GM12878 (cell line): Measurements from ENCODE around the gene CSNK1A1. TPM values are rescaled to one million over a fixed set of nuclear protein-coding genes. Genes with fewer than 3 reads are reported as not detected.
"Not testable (repeated sequence)": the region's sequence is repeated elsewhere in the genome, so short reads cannot be mapped to it uniquely, and the experiment has no call there.

Source experiments
- ATAC-seq: fragments of 200-7000 bp; cut with Tn5 transposase; 3 replicates; pipeline ENCODE4 v1.9.1; 2020; ENCODE audit warnings: mild to moderate bottlenecking, moderate library complexity
- BruUV-seq: library from RNA; stranded (reverse); fragments of 400-500 nt; replicated peaks from 2 replicates; lab custom pipeline; 2021; lab: Mats Ljungman, UMichigan
- CTCF ChIA-PET: fragments of 300-600 bp; sonication (Branson Sonifier 250); formaldehyde crosslinking; extraction: SDS; loops from one replicate; lab custom pipeline; 2021; ENCODE audit warnings: inconsistent platforms; lab: Yijun Ruan, JAX
- POLR2A ChIA-PET: fragments of 350-600 bp; formaldehyde crosslinking; extraction: SDS; loops from one replicate; lab custom pipeline; 2021; ENCODE audit warnings: inconsistent platforms; lab: Charles Lee
- RAD21 ChIA-PET: fragments of 300-600 bp; sonication (Branson Sonifier 250); formaldehyde crosslinking; loops from one replicate; lab custom pipeline; 2023; ENCODE audit warnings: antibody characterized with exemption; ENCODE audit not compliant: unreplicated experiment; lab: Charles Lee
- SMC1A ChIA-PET: fragments of 300-600 bp; sonication (Branson Sonifier 250); formaldehyde crosslinking; loops from one replicate; lab custom pipeline; 2023; ENCODE audit not compliant: unreplicated experiment, uncharacterized antibody; lab: Charles Lee
- DNase-seq: peaks from one replicate; pipeline ENCODE4 v3.0.0-alpha.2; 2011; ENCODE audit warnings: low read depth, low spot score
- FAIRE-seq: peaks from 3 replicates; lab custom pipeline; 2011; peaks lifted over from hg19 to GRCh38; lab: Jason Lieb, UNC
- H2AFZ ChIP-seq: 2 replicates; pipeline ENCODE4 v1.6.0; 2011; ENCODE audit warnings: low read depth, low read length, control low read depth; ENCODE audit not compliant: control insufficient read depth
- H3K27ac ChIP-seq: 2 replicates; pipeline ENCODE4 v1.5.1; 2011; ENCODE audit warnings: control low read depth; ENCODE audit not compliant: control insufficient read depth, insufficient read depth
- H3K27me3 ChIP-seq, 2 experiments: replicated peaks in 1 of 2; 2 replicates each; pipeline versions ENCODE4 v1.6.0 to v1.6.1; 2011; ENCODE audit warnings: low read length in 1 of 2; ENCODE audit not compliant: control insufficient read depth in 2 of 2, insufficient read depth in 2 of 2
- H3K36me3 ChIP-seq, 2 experiments: 2 replicates each; pipeline ENCODE4 v1.5.1; 2011; ENCODE audit warnings: low read length in 1 of 2; ENCODE audit not compliant: control insufficient read depth in 2 of 2, insufficient read depth in 2 of 2
- H3K4me1 ChIP-seq: 2 replicates; pipeline ENCODE4 v1.6.1; 2011; ENCODE audit warnings: mild to moderate bottlenecking, low read length, moderate library complexity, mixed read lengths; ENCODE audit not compliant: control insufficient read depth, insufficient read depth
- H3K4me2 ChIP-seq: 2 replicates; pipeline ENCODE4 v1.6.0; 2011; ENCODE audit warnings: control low read depth; ENCODE audit not compliant: control insufficient read depth, insufficient read depth
- H3K4me3 ChIP-seq: fragments of 200-600 bp; sonication (generic); 2 replicates; pipeline ENCODE4 v1.5.1; 2016
- H3K79me2 ChIP-seq: 2 replicates; pipeline ENCODE4 v1.6.0; 2011; ENCODE audit warnings: low read length; ENCODE audit not compliant: control insufficient read depth, insufficient read depth
- H3K9ac ChIP-seq: 2 replicates; pipeline ENCODE4 v1.8.0; 2011; ENCODE audit warnings: low read length, control low read depth, mixed read lengths; ENCODE audit not compliant: control insufficient read depth, insufficient read depth
- H3K9me3 ChIP-seq: replicated peaks from 3 replicates; pipeline ENCODE4 v1.5.1; 2011; ENCODE audit warnings: mild to moderate bottlenecking, low read length; ENCODE audit not compliant: control insufficient read depth, insufficient read depth
- H4K20me1 ChIP-seq: 2 replicates; pipeline ENCODE4 v1.6.0; 2011; ENCODE audit not compliant: control insufficient read depth, insufficient read depth
- ASH2L ChIP-seq: fragments of 300-600, 200-600 bp; sonication (generic); IDR thresholded peaks from 2 replicates; pipeline ENCODE4 v1.6.1; 2017; ENCODE audit warnings: low read depth, mild to moderate bottlenecking, borderline replicate concordance
- CBFB ChIP-seq: IDR thresholded peaks from 2 replicates; pipeline ENCODE4 v1.6.1; 2016; ENCODE audit warnings: antibody characterized with exemption, low read depth
- JUNB ChIP-seq: IDR thresholded peaks from 2 replicates; pipeline ENCODE4 v1.6.1; 2016; ENCODE audit warnings: antibody characterized with exemption, mild to moderate bottlenecking
- KDM1A ChIP-seq: fragments of 200-600 bp; sonication (generic); IDR thresholded peaks from 2 replicates; pipeline ENCODE4 v1.6.1; 2016; ENCODE audit warnings: borderline replicate concordance
- MYC ChIP-seq: IDR thresholded peaks from 2 replicates; pipeline ENCODE4 v1.6.1; 2011; ENCODE audit warnings: mild to moderate bottlenecking, low read length, moderate library complexity, inconsistent platforms; ENCODE audit not compliant: insufficient read depth, insufficient replicate concordance, insufficient read length, severe bottlenecking
- PAX8 ChIP-seq: fragments of 450-650 bp; IDR thresholded peaks from 2 replicates; pipeline ENCODE4 v1.6.1; 2017; ENCODE audit warnings: mild to moderate bottlenecking, moderate library complexity
- POU2F2 ChIP-seq: IDR thresholded peaks from 3 replicates; pipeline ENCODE4 v1.6.1; 2011; ENCODE audit warnings: low read depth, mild to moderate bottlenecking, low read length, borderline replicate concordance
- SP1 ChIP-seq: IDR thresholded peaks from one replicate; pipeline ENCODE4 v1.6.1; 2011; ENCODE audit warnings: low read depth, low read length
- SUZ12 ChIP-seq: fragments of 200-600 bp; sonication (generic); IDR thresholded peaks from one replicate; pipeline ENCODE4 v1.6.1; 2018; ENCODE audit warnings: antibody characterized with exemption, mild to moderate bottlenecking; ENCODE audit not compliant: unreplicated experiment
- WGBS: methylation state at CpG from one replicate; pipeline ENCODE4 v1.1.6; 2016; ENCODE audit warnings: low lambda C conversion rate; ENCODE audit not compliant: insufficient replicate concordance, insufficient coverage; ENCODE audit errors: missing lambda C conversion rate; 5-methylcytosine and 5-hydroxymethylcytosine counted together
- in situ Hi-C: fragments of 300-500 bp; cut with MboI; formaldehyde crosslinking; loops from 9 replicates; pipeline ENCODE4 v1.14.3; 2018; ENCODE audit warnings: mixed read lengths
- intact Hi-C: fragments of 100-400 bp; cut with micrococcal nuclease; formaldehyde crosslinking; loops from one replicate; pipeline ENCODE4 v1.14.2; 2022; ENCODE audit not compliant: unreplicated experiment
- polyA plus RNA-seq, 11 experiments: library from polyadenylated mRNA; depleted of rRNA in 4 of 11; unstranded in 6 of 11; stranded (reverse) in 5 of 11; fragments of >200 nt; fragmentation: Nextera tagmentation in 4 of 11; fragmentation: Illumina TruSeq in 1 of 11; extraction: Ambion mirVana in 4 of 11; extraction: Trizol in 1 of 11; gene quantifications; 1 replicate in 1 of 11; 2 replicates in 10 of 11; pipeline versions ENCODE4 v1.2.1 to v1.2.3, GENCODE V29; 2011 to 2016; ENCODE audit warnings: inconsistent platforms in 2 of 11, missing spikeins in 2 of 11, low read depth in 1 of 11
- total RNA-seq, 4 experiments: library from RNA; depleted of rRNA in 3 of 4; stranded (reverse); fragments of >200 nt in 3 of 4; fragmentation: Illumina TruSeq in 1 of 4; extraction: Trizol in 1 of 4; gene quantifications; 2 replicates each; pipeline versions ENCODE4 v1.2.1 to v1.2.3, GENCODE V29; 2013 to 2021
- TF ChIP-seq, protein P1 (sequence below): fragments of 150-350 bp; IDR thresholded peaks from 2 replicates; pipeline ENCODE4 v1.6.1; 2014; ENCODE audit warnings: mild to moderate bottlenecking, low read depth, low read length
- TF ChIP-seq, protein P2 (sequence below): IDR thresholded peaks from 2 replicates; pipeline ENCODE4 v1.6.1; 2012; ENCODE audit warnings: low read depth, low read length, improper control_type of control experiment
- TF ChIP-seq, protein P3 (sequence below): IDR thresholded peaks from 2 replicates; pipeline ENCODE4 v1.6.1; 2011; ENCODE audit warnings: low read depth, mild to moderate bottlenecking, low read length, moderate library complexity, borderline replicate concordance; ENCODE audit errors: extremely low read depth
- TF ChIP-seq, protein P4 (sequence below): fragments of 450-650 bp; IDR thresholded peaks from 2 replicates; pipeline ENCODE4 v1.6.1; 2016; ENCODE audit warnings: mild to moderate bottlenecking

Gene CSNK1A1
- total and polyA plus RNA-seq, 10 of the 15 experiments (the other 5 are each of a cell fraction or from before 2014, with no cell fraction given), result 53.3 to 155 (median 133) TPM

DNA sequence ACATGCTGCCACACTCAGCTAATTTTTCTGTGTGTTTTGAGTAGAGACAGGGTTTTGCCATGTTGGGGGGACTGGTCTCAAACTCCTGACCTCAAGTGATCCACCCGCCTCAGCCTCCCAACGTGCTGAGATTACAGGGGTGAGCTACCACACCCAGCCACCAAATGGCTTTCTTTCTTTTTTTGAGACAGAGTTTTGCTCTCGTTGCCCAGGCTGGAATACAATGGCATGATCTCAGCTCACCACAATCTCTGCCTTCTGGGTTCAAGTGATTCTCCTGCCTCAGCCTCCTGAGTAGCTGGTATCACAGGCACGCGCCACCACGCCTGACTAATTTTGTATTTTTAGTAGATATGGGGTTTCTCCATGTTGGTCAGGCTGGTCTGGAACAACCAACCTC, 15.5 kb downstream of the CSNK1A1 start:
- DNase-seq, H4K20me1 ChIP-seq, H2AFZ ChIP-seq, RAD21 ChIA-PET, FAIRE-seq, BruUV-seq, intact Hi-C loops, in situ Hi-C loops, H3K4me3 ChIP-seq, H3K9ac ChIP-seq, H3K4me2 ChIP-seq, H3K27ac ChIP-seq, H3K4me1 ChIP-seq, ATAC-seq, H3K27me3 ChIP-seq, H3K9me3 ChIP-seq: not testable (repeated sequence)
- 90% methylated on average over 6 of the region's 6 CpGs for WGBS
- ChIA-PET SMC1A (interaction anchor here (1.0 kb wide), 1 partner anchor 9 kb away, joined by 4 read pairs; no protein-coding TSS in a partner anchor), POLR2A (interaction anchor here (1.6 kb wide), 1 partner anchor 9 kb away, joined by 4 read pairs; no protein-coding TSS in a partner anchor), CTCF (interaction anchor here (1.0 kb wide), 1 partner anchor 14 kb away, joined by 3 read pairs; no protein-coding TSS in a partner anchor)
- H3K36me3 ChIP-seq, result peaks cover 3 to 15% of the 10 kb centered on the region in 2 experiments; a peak in 3 of 4 replicates
- H3K79me2 ChIP-seq, result peaks cover 89% of the 10 kb centered on the region

DNA sequence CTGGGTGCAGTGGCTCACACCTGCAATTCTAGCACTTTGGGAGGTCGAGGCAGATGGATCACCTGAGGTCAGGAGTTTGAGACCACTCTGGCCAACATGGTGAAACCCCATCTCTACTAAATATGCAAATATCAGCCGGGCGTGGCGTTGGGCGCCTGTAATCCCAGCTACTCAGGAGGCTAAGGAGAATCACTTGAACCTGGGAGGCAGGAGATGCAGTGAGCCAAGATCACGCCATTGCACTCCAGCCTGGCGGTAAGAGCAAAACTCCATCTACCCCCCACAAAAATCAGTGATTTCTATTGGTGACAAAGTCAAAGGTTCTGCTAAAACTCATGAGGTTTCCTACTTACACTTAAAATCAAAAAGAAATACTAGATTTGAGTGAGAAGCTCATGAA, 18.8 kb downstream of the CSNK1A1 start:
- ChIA-PET CTCF (interaction anchor here (1.2 kb wide), 1 partner anchor 87 kb away, joined by 4 read pairs; no protein-coding TSS in a partner anchor), POLR2A (no interaction called here), RAD21 (no interaction called here), SMC1A (interaction anchor here (1.0 kb wide), 1 partner anchor 9 kb away, joined by 5 read pairs; no protein-coding TSS in a partner anchor)
- H3K79me2 ChIP-seq, result peaks cover 94% of the 10 kb centered on the region
- H2AFZ ChIP-seq, result no peak overlapping the region
- H3K4me1 ChIP-seq, result no peaks in the 10 kb centered on the region; the same call in 1 of the 2 replicates
- BruUV-seq, result no TSS peak
- in situ Hi-C loops, result no loop called here
- 76% methylated on average over 7 of the region's 7 CpGs for WGBS
- intact Hi-C loops, result no loop called here
- no peak overlapping the region for H3K4me2 ChIP-seq
- no peak overlapping the region for H3K9ac ChIP-seq
- no peaks in the 10 kb centered on the region for H3K9me3 ChIP-seq
- H3K36me3 ChIP-seq, result peaks cover 3 to 24% of the 10 kb centered on the region in 2 experiments; a peak in 3 of 4 replicates
- no peaks in the 10 kb centered on the region for H3K27me3 ChIP-seq
- FAIRE-seq, result no peak
- no peak for DNase-seq
- no peak for ATAC-seq
- peaks cover 5% of the 10 kb centered on the region for H4K20me1 ChIP-seq
- no peak overlapping the region for H3K4me3 ChIP-seq
- no peak overlapping the region for H3K27ac ChIP-seq
- TF ChIP-seq SP1 (no peak), JUNB (no peak), KDM1A (no peak), SUZ12 (no peak), PAX8 (no peak), MYC (no peak), POU2F2 (no peak), ASH2L (no peak), CBFB (no peak)
- TF ChIP-seq, protein P1, sequence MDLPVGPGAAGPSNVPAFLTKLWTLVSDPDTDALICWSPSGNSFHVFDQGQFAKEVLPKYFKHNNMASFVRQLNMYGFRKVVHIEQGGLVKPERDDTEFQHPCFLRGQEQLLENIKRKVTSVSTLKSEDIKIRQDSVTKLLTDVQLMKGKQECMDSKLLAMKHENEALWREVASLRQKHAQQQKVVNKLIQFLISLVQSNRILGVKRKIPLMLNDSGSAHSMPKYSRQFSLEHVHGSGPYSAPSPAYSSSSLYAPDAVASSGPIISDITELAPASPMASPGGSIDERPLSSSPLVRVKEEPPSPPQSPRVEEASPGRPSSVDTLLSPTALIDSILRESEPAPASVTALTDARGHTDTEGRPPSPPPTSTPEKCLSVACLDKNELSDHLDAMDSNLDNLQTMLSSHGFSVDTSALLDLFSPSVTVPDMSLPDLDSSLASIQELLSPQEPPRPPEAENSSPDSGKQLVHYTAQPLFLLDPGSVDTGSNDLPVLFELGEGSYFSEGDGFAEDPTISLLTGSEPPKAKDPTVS, result no peak
- TF ChIP-seq, protein P2, sequence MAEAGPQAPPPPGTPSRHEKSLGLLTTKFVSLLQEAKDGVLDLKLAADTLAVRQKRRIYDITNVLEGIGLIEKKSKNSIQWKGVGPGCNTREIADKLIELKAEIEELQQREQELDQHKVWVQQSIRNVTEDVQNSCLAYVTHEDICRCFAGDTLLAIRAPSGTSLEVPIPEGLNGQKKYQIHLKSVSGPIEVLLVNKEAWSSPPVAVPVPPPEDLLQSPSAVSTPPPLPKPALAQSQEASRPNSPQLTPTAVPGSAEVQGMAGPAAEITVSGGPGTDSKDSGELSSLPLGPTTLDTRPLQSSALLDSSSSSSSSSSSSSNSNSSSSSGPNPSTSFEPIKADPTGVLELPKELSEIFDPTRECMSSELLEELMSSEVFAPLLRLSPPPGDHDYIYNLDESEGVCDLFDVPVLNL, result no peak
- TF ChIP-seq, protein P3, sequence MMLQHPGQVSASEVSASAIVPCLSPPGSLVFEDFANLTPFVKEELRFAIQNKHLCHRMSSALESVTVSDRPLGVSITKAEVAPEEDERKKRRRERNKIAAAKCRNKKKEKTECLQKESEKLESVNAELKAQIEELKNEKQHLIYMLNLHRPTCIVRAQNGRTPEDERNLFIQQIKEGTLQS, result no peak
- TF ChIP-seq, protein P4, sequence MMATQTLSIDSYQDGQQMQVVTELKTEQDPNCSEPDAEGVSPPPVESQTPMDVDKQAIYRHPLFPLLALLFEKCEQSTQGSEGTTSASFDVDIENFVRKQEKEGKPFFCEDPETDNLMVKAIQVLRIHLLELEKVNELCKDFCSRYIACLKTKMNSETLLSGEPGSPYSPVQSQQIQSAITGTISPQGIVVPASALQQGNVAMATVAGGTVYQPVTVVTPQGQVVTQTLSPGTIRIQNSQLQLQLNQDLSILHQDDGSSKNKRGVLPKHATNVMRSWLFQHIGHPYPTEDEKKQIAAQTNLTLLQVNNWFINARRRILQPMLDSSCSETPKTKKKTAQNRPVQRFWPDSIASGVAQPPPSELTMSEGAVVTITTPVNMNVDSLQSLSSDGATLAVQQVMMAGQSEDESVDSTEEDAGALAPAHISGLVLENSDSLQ, result no peak
